MM.1S (cell line): ENCODE measurements around the gene ADGRV1.

ENCODE experiments used
- DNase-seq: peaks from one replicate; pipeline ENCODE4 v3.0.0-alpha.2; 2015
- H2AFZ ChIP-seq: fragments of 300-600 bp; sonication (generic); 2 replicates; pipeline ENCODE4 v1.6.0; 2016; ENCODE audit warnings: antibody characterized with exemption, low read length
- H3F3A ChIP-seq: fragments of 300-600 bp; sonication (generic); 2 replicates; pipeline ENCODE4 v1.6.1; 2016; ENCODE audit warnings: mild to moderate bottlenecking, antibody characterized with exemption, low read length, moderate library complexity, mixed read lengths; ENCODE audit not compliant: insufficient read depth
- H3K27ac ChIP-seq: fragments of 300-600 bp; sonication (generic); 2 replicates; pipeline ENCODE4 v1.5.1; 2016; ENCODE audit warnings: mild to moderate bottlenecking, low read length
- H3K27me3 ChIP-seq: fragments of 300-600 bp; sonication (generic); replicated peaks from 2 replicates; pipeline ENCODE4 v1.6.0; 2016; ENCODE audit warnings: low read length; ENCODE audit not compliant: insufficient read depth
- H3K36me3 ChIP-seq: fragments of 300-600 bp; sonication (generic); replicated peaks from 2 replicates; pipeline ENCODE4 v1.6.1; 2016; ENCODE audit warnings: mild to moderate bottlenecking, low read length, mixed read lengths; ENCODE audit not compliant: insufficient read depth
- H3K4me1 ChIP-seq: fragments of 300-600 bp; sonication (generic); 2 replicates; pipeline ENCODE4 v1.6.1; 2016; ENCODE audit warnings: low read length, mixed read lengths
- H3K4me2 ChIP-seq: fragments of 300-600 bp; sonication (generic); 2 replicates; pipeline ENCODE4 v1.6.0; 2016; ENCODE audit warnings: low read depth, low read length
- H3K4me3 ChIP-seq: fragments of 300-600 bp; sonication (generic); 2 replicates; pipeline ENCODE4 v1.5.1; 2016; ENCODE audit warnings: low read length, mixed read lengths
- H3K79me2 ChIP-seq: fragments of 300-600 bp; sonication (generic); 2 replicates; pipeline ENCODE4 v1.6.1; 2016; ENCODE audit warnings: mixed run types, low read length, mixed read lengths
- H3K9ac ChIP-seq: fragments of 300-600 bp; sonication (generic); 2 replicates; pipeline ENCODE4 v1.6.1; 2016; ENCODE audit warnings: low read length, mixed read lengths
- H3K9me2 ChIP-seq: fragments of 300-600 bp; sonication (generic); replicated peaks from 2 replicates; pipeline ENCODE4 v1.6.1; 2016; ENCODE audit warnings: mild to moderate bottlenecking, low read length, mixed read lengths; ENCODE audit not compliant: insufficient read depth
- H3K9me3 ChIP-seq: fragments of 300-600 bp; sonication (generic); replicated peaks from 2 replicates; pipeline ENCODE4 v1.6.1; 2016; ENCODE audit warnings: mild to moderate bottlenecking, low read length, mixed read lengths; ENCODE audit not compliant: insufficient read depth
- H4K20me1 ChIP-seq: fragments of 300-600 bp; sonication (generic); 2 replicates; pipeline ENCODE4 v1.6.1; 2016; ENCODE audit warnings: mild to moderate bottlenecking, low read length, moderate library complexity, mixed read lengths; ENCODE audit not compliant: insufficient read depth
- CTCF ChIP-seq: fragments of 300-600 bp; sonication (generic); IDR thresholded peaks from 2 replicates; pipeline ENCODE4 v1.5.1; 2016; ENCODE audit warnings: antibody characterized with exemption, low read length, mixed read lengths
- EZH2 ChIP-seq: fragments of 300-600 bp; sonication (generic); optimal IDR thresholded peaks from 2 replicates; pipeline ENCODE3; 2017; ENCODE audit warnings: low read depth, mild to moderate bottlenecking, antibody characterized with exemption, low read length, mixed read lengths
- EZH2phosphoT487 ChIP-seq: fragments of 300-600 bp; sonication (generic); IDR thresholded peaks from 2 replicates; pipeline ENCODE4 v1.6.1; 2018; ENCODE audit warnings: antibody characterized with exemption, low read length

ADGRV1 gene

GRCh38 chr5:90530736-90531487, 27.7 kb upstream of the ADGRV1 start:
- Histone ChIP-seq H3K9ac (peak overlapping the region; percentile 69; the same call in 1 of the 2 replicates), H3K79me2 (peaks cover 35% of the 10 kb centered on the region), H3K36me3 (no peaks in the 10 kb centered on the region), H3K9me3 (no peaks in the 10 kb centered on the region), H2AFZ (peak overlapping the region; percentile 98; the same call in 1 of the 2 replicates), H3K27ac (no peak overlapping the region), H3F3A (no peaks in the 10 kb centered on the region; the same call in 1 of the 2 replicates), H3K4me2 (peak overlapping the region; percentile 37; the same call in 1 of the 2 replicates), H3K4me3 (no peak overlapping the region), H3K9me2 (no peaks in the 10 kb centered on the region), H4K20me1 (no peaks in the 10 kb centered on the region), H3K27me3 (no peaks in the 10 kb centered on the region), H3K4me1 (peaks cover 22% of the 10 kb centered on the region)
- TF ChIP-seq EZH2: no peak
- TF ChIP-seq CTCF: no peak
- TF ChIP-seq EZH2phosphoT487: no peak
- DNase-seq: no peak

- H2AFZ ChIP-seq: no peak overlapping the region
- DNase-seq: no peak
- TF ChIP-seq EZH2: no peak
- TF ChIP-seq EZH2phosphoT487: no peak
- TF ChIP-seq CTCF: no peak
- H4K20me1 ChIP-seq: no peaks in the 10 kb centered on the region
- no peak overlapping the region for H3K4me2 ChIP-seq
- no peak overlapping the region for H3K27ac ChIP-seq
- no peaks in the 10 kb centered on the region for H3K9me3 ChIP-seq
- no peak overlapping the region for H3K4me3 ChIP-seq
- no peaks in the 10 kb centered on the region for H3K36me3 ChIP-seq
- H3K27me3 ChIP-seq: no peaks in the 10 kb centered on the region
- no peaks in the 10 kb centered on the region for H3F3A ChIP-seq
- H3K79me2 ChIP-seq: peaks cover 6% of the 10 kb centered on the region
- no peak overlapping the region for H3K9ac ChIP-seq
- H3K9me2 ChIP-seq: no peaks in the 10 kb centered on the region
- peaks cover 3% of the 10 kb centered on the region; the same call in 1 of the 2 replicates for H3K4me1 ChIP-seq
These were observed 24.8 kb upstream of the ADGRV1 start for GRCh38 chr5:90533794-90534193.

- no peak overlapping the region for H3K9ac ChIP-seq
- H4K20me1 ChIP-seq: no peaks in the 10 kb centered on the region
- H2AFZ ChIP-seq: no peak overlapping the region
- no peaks in the 10 kb centered on the region for H3K36me3 ChIP-seq
- TF ChIP-seq CTCF: no peak
- no peak for TF ChIP-seq EZH2
- no peak for TF ChIP-seq EZH2phosphoT487
- H3K27me3 ChIP-seq: no peaks in the 10 kb centered on the region
- H3K9me3 ChIP-seq: no peaks in the 10 kb centered on the region
- no peaks in the 10 kb centered on the region for H3K79me2 ChIP-seq
- no peak overlapping the region for H3K27ac ChIP-seq
- H3K4me3 ChIP-seq: no peak overlapping the region
- peaks cover 3% of the 10 kb centered on the region; the same call in 1 of the 2 replicates for H3K4me1 ChIP-seq
- H3K4me2 ChIP-seq: no peak overlapping the region
- no peaks in the 10 kb centered on the region for H3K9me2 ChIP-seq
- H3F3A ChIP-seq: no peaks in the 10 kb centered on the region
- DNase-seq: no peak
These were observed 23.7 kb upstream of the ADGRV1 start for GRCh38 chr5:90534922-90535321.
